ENCODE measurements around the gene CRABP1. TPM values are rescaled to one million over a fixed set of nuclear protein-coding genes. Genes with fewer than 3 reads are reported as not detected.

Gene CRABP1
- total RNA-seq, 1 donor = not detected

- peak; percentile 72 for DNase-seq (ENCODE audit: insufficient read length, low spot score, missing footprints)
- Histone ChIP-seq H3K27ac (ENCODE audit: low read depth, low read length) (no peak overlapping the region), H3K4me3 (ENCODE audit: insufficient read depth, low read length) (no peak overlapping the region), H3K4me2 (ENCODE audit: insufficient read depth, low read length) (no peak overlapping the region), H3K4me1 (ENCODE audit: insufficient read depth, low read length) (no peaks in the 10 kb centered on the region), H3K27me3 (ENCODE audit: insufficient read depth, low read length) (peaks cover 44% of the 10 kb centered on the region), H3K36me3 (ENCODE audit: insufficient read depth, low read length) (no peaks in the 10 kb centered on the region), H4K20me1 (ENCODE audit: insufficient read depth, low read length) (no peaks in the 10 kb centered on the region), H2AFZ (ENCODE audit: low read length) (no peak overlapping the region), H3K79me2 (ENCODE audit: insufficient read depth, low read length) (no peaks in the 10 kb centered on the region), H3K9me3 (ENCODE audit: low read depth, low read length) (no peaks in the 10 kb centered on the region)
- TF ChIP-seq, protein P1, sequence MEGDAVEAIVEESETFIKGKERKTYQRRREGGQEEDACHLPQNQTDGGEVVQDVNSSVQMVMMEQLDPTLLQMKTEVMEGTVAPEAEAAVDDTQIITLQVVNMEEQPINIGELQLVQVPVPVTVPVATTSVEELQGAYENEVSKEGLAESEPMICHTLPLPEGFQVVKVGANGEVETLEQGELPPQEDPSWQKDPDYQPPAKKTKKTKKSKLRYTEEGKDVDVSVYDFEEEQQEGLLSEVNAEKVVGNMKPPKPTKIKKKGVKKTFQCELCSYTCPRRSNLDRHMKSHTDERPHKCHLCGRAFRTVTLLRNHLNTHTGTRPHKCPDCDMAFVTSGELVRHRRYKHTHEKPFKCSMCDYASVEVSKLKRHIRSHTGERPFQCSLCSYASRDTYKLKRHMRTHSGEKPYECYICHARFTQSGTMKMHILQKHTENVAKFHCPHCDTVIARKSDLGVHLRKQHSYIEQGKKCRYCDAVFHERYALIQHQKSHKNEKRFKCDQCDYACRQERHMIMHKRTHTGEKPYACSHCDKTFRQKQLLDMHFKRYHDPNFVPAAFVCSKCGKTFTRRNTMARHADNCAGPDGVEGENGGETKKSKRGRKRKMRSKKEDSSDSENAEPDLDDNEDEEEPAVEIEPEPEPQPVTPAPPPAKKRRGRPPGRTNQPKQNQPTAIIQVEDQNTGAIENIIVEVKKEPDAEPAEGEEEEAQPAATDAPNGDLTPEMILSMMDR (IDR thresholded peaks at IDR 0.05; ENCODE audit: extremely low read depth, low read depth, low read length) = no peak
Observed at GRCh38 chr15:78347586-78348543, 7.7 kb downstream of the CRABP1 start.

- Histone ChIP-seq H3K36me3 (ENCODE audit: insufficient read depth, low read length) (no peaks in the 10 kb centered on the region), H3K79me2 (ENCODE audit: insufficient read depth, low read length) (no peaks in the 10 kb centered on the region), H3K9me3 (ENCODE audit: low read depth, low read length) (no peaks in the 10 kb centered on the region), H3K27me3 (ENCODE audit: insufficient read depth, low read length) (peaks cover 36% of the 10 kb centered on the region), H3K4me2 (ENCODE audit: insufficient read depth, low read length) (no peak overlapping the region), H4K20me1 (ENCODE audit: insufficient read depth, low read length) (no peaks in the 10 kb centered on the region), H3K27ac (ENCODE audit: low read depth, low read length) (no peak overlapping the region), H3K4me1 (ENCODE audit: insufficient read depth, low read length) (no peaks in the 10 kb centered on the region), H2AFZ (ENCODE audit: low read length) (no peak overlapping the region), H3K4me3 (ENCODE audit: insufficient read depth, low read length) (no peak overlapping the region)
- TF ChIP-seq, protein P1 (IDR thresholded peaks at IDR 0.05; ENCODE audit: extremely low read depth, low read depth, low read length) = no peak
- DNase-seq (ENCODE audit: insufficient read length, low spot score, missing footprints) = no peak
Observed at GRCh38 chr15:78350058-78350457, 9.9 kb downstream of the CRABP1 start.

GRCh38 chr15:78351539-78351938 is 11.4 kb downstream of the CRABP1 start:
- DNase-seq (ENCODE audit: insufficient read length, low spot score, missing footprints) = no peak
- Histone ChIP-seq H3K4me2 (ENCODE audit: insufficient read depth, low read length) (no peak overlapping the region), H4K20me1 (ENCODE audit: insufficient read depth, low read length) (no peaks in the 10 kb centered on the region), H3K36me3 (ENCODE audit: insufficient read depth, low read length) (no peaks in the 10 kb centered on the region), H3K79me2 (ENCODE audit: insufficient read depth, low read length) (no peaks in the 10 kb centered on the region), H2AFZ (ENCODE audit: low read length) (no peak overlapping the region), H3K27me3 (ENCODE audit: insufficient read depth, low read length) (peaks cover 23% of the 10 kb centered on the region), H3K27ac (ENCODE audit: low read depth, low read length) (no peak overlapping the region), H3K9me3 (ENCODE audit: low read depth, low read length) (no peaks in the 10 kb centered on the region), H3K4me1 (ENCODE audit: insufficient read depth, low read length) (no peaks in the 10 kb centered on the region), H3K4me3 (ENCODE audit: insufficient read depth, low read length) (no peak overlapping the region)
- TF ChIP-seq, protein P1 (IDR thresholded peaks at IDR 0.05; ENCODE audit: extremely low read depth, low read depth, low read length) = no peak

DNA sequence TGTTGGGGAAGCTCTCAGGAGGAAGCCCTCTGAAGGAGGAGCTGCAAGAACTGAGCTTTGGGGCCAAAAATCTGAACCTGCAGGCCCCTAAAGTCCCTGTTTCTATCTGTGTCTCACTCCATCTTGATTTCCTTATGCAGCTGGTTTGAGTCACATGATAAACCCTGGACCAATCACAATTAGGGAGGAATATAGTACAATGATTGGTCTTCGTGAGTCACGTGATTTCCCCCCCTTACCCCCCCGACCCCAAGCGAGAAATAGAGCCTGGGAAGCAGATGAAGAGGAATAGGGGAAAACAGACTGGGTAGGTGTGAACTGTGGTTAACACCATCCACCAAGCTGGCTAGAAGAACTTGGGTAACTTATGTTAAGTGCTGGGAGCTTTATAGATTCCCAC is 12.9 kb downstream of the CRABP1 start:
- no peak overlapping the region for H3K4me3 ChIP-seq (ENCODE audit: insufficient read depth, low read length)
- DNase-seq (ENCODE audit: insufficient read length, low spot score, missing footprints) = no peak
- no peaks in the 10 kb centered on the region for H3K4me1 ChIP-seq (ENCODE audit: insufficient read depth, low read length)
- H2AFZ ChIP-seq (ENCODE audit: low read length) = no peak overlapping the region
- H3K36me3 ChIP-seq (ENCODE audit: insufficient read depth, low read length) = no peaks in the 10 kb centered on the region
- no peak overlapping the region for H3K4me2 ChIP-seq (ENCODE audit: insufficient read depth, low read length)
- no peak overlapping the region for H3K27ac ChIP-seq (ENCODE audit: low read depth, low read length)
- no peaks in the 10 kb centered on the region for H3K79me2 ChIP-seq (ENCODE audit: insufficient read depth, low read length)
- peaks cover 16% of the 10 kb centered on the region for H3K27me3 ChIP-seq (ENCODE audit: insufficient read depth, low read length)
- H3K9me3 ChIP-seq (ENCODE audit: low read depth, low read length) = no peaks in the 10 kb centered on the region
- H4K20me1 ChIP-seq (ENCODE audit: insufficient read depth, low read length) = no peaks in the 10 kb centered on the region
- TF ChIP-seq, protein P1 (IDR thresholded peaks at IDR 0.05; ENCODE audit: extremely low read depth, low read depth, low read length) = no peak
